AG04450 (cell line): Measurements from ENCODE around the gene GPATCH2. TPM values are rescaled to one million over a fixed set of nuclear protein-coding genes. Genes with fewer than 3 reads are reported as not detected.

Experiments
- CTCF ChIA-PET: fragments of 300-600, 350-600 bp; formaldehyde crosslinking; extraction: SDS; loops from one replicate; lab custom pipeline; 2022; ENCODE audit warnings: antibody characterized with exemption, inconsistent platforms; lab: Charles Lee
- POLR2A ChIA-PET: fragments of 350-600 bp; formaldehyde crosslinking; extraction: SDS; loops from one replicate; lab custom pipeline; 2021; ENCODE audit warnings: antibody characterized with exemption, inconsistent platforms; lab: Yijun Ruan, JAX
- DNase-seq: peaks from one replicate; pipeline ENCODE4 v3.0.0-alpha.2; 2011; ENCODE audit warnings: low read depth, low spot score
- H3K27ac ChIP-seq: one replicate; pipeline ENCODE4 v1.5.1; 2012; ENCODE audit warnings: low read depth, low read length, control low read depth
- H3K27me3 ChIP-seq: one replicate; pipeline ENCODE4 v1.6.0; 2012; ENCODE audit warnings: low read length; ENCODE audit not compliant: control insufficient read depth, insufficient read depth
- H3K4me3 ChIP-seq: 2 replicates; pipeline ENCODE4 v1.5.1; 2011; ENCODE audit warnings: mild to moderate bottlenecking, low read depth, low read length, control low read depth
- H3K9me3 ChIP-seq: 2 replicates; pipeline ENCODE4 v1.5.1; 2012; ENCODE audit warnings: low read length; ENCODE audit not compliant: control insufficient read depth, insufficient read depth
- polyA plus RNA-seq: library from polyadenylated mRNA; depleted of rRNA; stranded (reverse); fragments of >200 nt; gene quantifications from 2 replicates; pipeline ENCODE4 v1.2.3, GENCODE V29; 2011
- TF ChIP-seq, protein P1 (sequence below): IDR thresholded peaks from 2 replicates; pipeline ENCODE4 v1.5.1; 2011; ENCODE audit warnings: low read depth, low read length, control low read depth, inconsistent platforms

Gene GPATCH2
- polyA plus RNA-seq, 1 experiment = 11.1 TPM

DNA sequence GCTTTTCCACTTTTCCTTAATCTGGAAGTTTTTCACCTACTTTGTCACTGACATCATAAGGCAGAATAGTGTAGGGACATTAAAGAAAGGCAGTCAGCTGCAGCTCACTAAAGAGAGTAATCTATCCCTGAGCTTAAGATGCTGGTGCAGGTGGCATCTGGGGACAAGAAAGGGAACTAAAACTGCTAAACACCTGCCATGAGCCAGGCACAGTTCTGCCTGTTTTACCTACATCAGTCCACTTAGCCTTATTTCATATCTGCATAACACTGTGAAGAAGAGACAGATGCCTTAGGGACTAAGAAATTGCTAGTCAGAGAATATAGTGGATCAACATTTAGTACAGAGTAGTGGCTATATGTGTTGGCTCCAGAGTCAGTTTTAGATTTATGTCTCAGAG is 88.1 kb downstream of the GPATCH2 start:
- TF ChIP-seq, protein P1, sequence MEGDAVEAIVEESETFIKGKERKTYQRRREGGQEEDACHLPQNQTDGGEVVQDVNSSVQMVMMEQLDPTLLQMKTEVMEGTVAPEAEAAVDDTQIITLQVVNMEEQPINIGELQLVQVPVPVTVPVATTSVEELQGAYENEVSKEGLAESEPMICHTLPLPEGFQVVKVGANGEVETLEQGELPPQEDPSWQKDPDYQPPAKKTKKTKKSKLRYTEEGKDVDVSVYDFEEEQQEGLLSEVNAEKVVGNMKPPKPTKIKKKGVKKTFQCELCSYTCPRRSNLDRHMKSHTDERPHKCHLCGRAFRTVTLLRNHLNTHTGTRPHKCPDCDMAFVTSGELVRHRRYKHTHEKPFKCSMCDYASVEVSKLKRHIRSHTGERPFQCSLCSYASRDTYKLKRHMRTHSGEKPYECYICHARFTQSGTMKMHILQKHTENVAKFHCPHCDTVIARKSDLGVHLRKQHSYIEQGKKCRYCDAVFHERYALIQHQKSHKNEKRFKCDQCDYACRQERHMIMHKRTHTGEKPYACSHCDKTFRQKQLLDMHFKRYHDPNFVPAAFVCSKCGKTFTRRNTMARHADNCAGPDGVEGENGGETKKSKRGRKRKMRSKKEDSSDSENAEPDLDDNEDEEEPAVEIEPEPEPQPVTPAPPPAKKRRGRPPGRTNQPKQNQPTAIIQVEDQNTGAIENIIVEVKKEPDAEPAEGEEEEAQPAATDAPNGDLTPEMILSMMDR = no peak
- Histone ChIP-seq H3K9me3 (no peaks in the 10 kb centered on the region), H3K27ac (no peak overlapping the region), H3K27me3 (no peaks in the 10 kb centered on the region), H3K4me3 (no peak overlapping the region)
- DNase-seq = no peak
- CTCF ChIA-PET = no interaction called here
- POLR2A ChIA-PET = no interaction called here

- ChIA-PET POLR2A (no interaction called here), CTCF (no interaction called here)
- Histone ChIP-seq H3K27ac (no peak overlapping the region), H3K9me3 (no peaks in the 10 kb centered on the region), H3K4me3 (no peak overlapping the region), H3K27me3 (no peaks in the 10 kb centered on the region)
- TF ChIP-seq, protein P1 = no peak
- DNase-seq = no peak
Observed at GRCh38 chr1:217542136-217542777, 88.6 kb downstream of the GPATCH2 start.

GRCh38 chr1:217540321-217540720 is 90.6 kb downstream of the GPATCH2 start:
- no peak overlapping the region for H3K27ac ChIP-seq
- no peaks in the 10 kb centered on the region for H3K27me3 ChIP-seq
- ChIA-PET POLR2A (no interaction called here), CTCF (no interaction called here)
- DNase-seq = no peak
- TF ChIP-seq, protein P1 = no peak
- no peak overlapping the region for H3K4me3 ChIP-seq
- no peaks in the 10 kb centered on the region for H3K9me3 ChIP-seq

DNA sequence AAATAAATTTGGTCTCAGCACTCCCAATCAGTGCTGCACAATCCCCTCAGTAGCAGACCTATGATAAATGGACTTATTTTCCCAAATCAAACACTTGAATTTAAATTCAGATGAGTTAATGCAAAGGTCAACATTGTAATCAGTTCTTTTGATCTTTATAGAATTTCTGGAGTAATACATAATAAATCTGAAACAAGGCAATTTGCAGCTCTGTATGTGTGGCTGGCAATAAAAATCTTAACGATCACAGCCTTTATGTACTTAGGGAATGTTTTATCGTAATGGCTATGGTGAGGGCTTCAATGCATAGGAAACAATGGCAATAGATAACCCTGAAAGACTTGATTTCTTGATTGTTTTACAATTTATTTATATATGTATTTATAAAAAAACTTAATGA is 91.4 kb downstream of the GPATCH2 start:
- TF ChIP-seq, protein P1 = no peak
- ChIA-PET CTCF (no interaction called here), POLR2A (no interaction called here)
- H3K27ac ChIP-seq = no peak overlapping the region
- DNase-seq = no peak
- no peaks in the 10 kb centered on the region for H3K9me3 ChIP-seq
- H3K4me3 ChIP-seq = no peak overlapping the region
- H3K27me3 ChIP-seq = no peaks in the 10 kb centered on the region

DNA sequence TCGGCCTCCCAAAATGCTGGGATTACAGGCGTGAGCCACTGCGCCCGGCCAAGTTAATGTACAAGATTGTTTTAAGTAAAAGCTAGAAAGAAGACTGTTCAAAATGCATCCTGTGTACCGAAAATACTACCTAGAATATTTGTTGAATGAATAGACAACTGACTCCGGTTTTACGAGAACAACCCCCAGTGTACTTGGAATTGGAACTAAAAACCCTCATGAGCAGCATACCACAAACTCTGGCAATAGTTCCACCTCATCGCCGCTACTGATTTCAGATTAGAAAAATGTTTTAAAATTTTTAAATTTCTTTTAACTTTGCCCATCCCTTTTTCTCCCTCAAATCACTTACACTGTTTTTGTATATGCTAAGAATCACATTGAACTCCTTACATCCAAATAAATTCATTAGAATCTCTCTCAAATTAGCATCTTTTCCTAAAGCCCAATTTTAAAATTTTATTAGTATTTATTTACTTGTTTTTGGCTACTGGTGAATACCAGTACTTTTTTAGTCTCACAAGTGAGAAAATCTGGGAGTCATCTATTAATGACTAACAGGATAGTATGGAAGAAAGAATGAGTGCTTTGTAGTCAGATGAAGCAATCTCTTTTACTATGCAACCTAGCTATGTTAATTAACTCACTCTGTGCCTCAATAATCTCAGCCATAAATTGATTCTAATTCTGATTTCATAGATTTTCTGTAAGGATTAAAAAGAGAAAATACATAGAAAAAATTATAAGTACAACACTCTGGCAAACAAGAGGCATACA is 95.1 kb downstream of the GPATCH2 start:
- TF ChIP-seq, protein P1 = no peak
- no peak overlapping the region for H3K4me3 ChIP-seq
- no peak overlapping the region for H3K27ac ChIP-seq
- ChIA-PET POLR2A (no interaction called here), CTCF (interaction anchor here (0.6 kb wide), 1 partner anchor 142 kb away, joined by 5 read pairs; no protein-coding TSS in a partner anchor)
- no peaks in the 10 kb centered on the region for H3K27me3 ChIP-seq
- no peaks in the 10 kb centered on the region for H3K9me3 ChIP-seq
- DNase-seq = no peak
